Measurements from ENCODE around the gene ATPAF1.

ATPAF1 gene

DNA sequence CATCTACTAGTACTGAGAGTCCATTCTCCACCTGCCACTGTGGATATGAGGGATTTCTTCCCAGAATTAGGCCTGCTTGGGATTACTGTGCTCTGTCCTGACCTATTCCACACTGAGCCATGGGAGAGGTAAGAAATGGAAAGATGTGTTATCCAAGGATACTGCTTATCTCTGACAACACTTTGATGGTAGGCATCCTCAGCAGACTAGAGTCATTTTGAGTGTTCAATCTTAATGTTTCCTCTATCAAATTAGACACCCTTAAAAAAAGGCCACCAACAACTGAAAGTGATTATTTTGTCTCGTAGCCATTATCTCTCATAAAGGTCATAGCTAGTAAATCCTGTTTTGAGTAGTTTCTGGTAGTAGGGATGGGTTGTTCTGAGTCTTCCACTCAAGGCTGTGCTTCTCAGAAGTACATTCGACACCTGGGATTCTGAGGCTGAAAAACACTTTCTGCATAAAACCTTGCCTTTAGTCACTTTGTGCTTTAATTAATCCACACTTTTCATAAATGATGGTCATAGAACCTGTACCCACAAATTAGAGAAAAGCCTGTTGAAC is 8.8 kb downstream of the ATPAF1 start:
- Histone ChIP-seq H3F3A (ENCODE audit: control insufficient read depth, insufficient read depth) (no peaks in the 10 kb centered on the region), H3K4me3 (ENCODE audit: low read length) (no peak overlapping the region), H3K36me3 (ENCODE audit: control insufficient read depth, low read length) (peaks cover 45% of the 10 kb centered on the region), H4K20me1 (ENCODE audit: control insufficient read depth, insufficient read depth, low read depth, low read length) (no peaks in the 10 kb centered on the region), H3K4me1 (ENCODE audit: control insufficient read depth, low read length) (no peaks in the 10 kb centered on the region), H3K9me3 (ENCODE audit: control insufficient read depth, insufficient read depth, low read length) (no peaks in the 10 kb centered on the region), H3K27ac (ENCODE audit: low read depth, low read length) (no peak overlapping the region), H3K79me2 (ENCODE audit: control insufficient read depth, low read length) (no peaks in the 10 kb centered on the region), H3K9me2 (replicated peaks; ENCODE audit: control insufficient read depth, low read length) (no peaks in the 10 kb centered on the region), H3K27me3 (ENCODE audit: control insufficient read depth, low read length) (no peaks in the 10 kb centered on the region), H3K4me2 (ENCODE audit: low read length) (no peak overlapping the region)
- TF ChIP-seq EZH2phosphoT487 (IDR thresholded peaks at IDR 0.05; ENCODE audit: borderline replicate concordance, low read length), result no peak
- TF ChIP-seq, protein P1, sequence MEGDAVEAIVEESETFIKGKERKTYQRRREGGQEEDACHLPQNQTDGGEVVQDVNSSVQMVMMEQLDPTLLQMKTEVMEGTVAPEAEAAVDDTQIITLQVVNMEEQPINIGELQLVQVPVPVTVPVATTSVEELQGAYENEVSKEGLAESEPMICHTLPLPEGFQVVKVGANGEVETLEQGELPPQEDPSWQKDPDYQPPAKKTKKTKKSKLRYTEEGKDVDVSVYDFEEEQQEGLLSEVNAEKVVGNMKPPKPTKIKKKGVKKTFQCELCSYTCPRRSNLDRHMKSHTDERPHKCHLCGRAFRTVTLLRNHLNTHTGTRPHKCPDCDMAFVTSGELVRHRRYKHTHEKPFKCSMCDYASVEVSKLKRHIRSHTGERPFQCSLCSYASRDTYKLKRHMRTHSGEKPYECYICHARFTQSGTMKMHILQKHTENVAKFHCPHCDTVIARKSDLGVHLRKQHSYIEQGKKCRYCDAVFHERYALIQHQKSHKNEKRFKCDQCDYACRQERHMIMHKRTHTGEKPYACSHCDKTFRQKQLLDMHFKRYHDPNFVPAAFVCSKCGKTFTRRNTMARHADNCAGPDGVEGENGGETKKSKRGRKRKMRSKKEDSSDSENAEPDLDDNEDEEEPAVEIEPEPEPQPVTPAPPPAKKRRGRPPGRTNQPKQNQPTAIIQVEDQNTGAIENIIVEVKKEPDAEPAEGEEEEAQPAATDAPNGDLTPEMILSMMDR (IDR thresholded peaks at IDR 0.05; ENCODE audit: low read depth, low read length, poor library complexity, severe bottlenecking), result no peak

GRCh38 chr1:46657775-46658174 is 10.4 kb downstream of the ATPAF1 start:
- Histone ChIP-seq H3K4me3 (ENCODE audit: low read length) (no peak overlapping the region), H3K4me1 (ENCODE audit: control insufficient read depth, low read length) (no peaks in the 10 kb centered on the region), H4K20me1 (ENCODE audit: control insufficient read depth, insufficient read depth, low read depth, low read length) (no peaks in the 10 kb centered on the region), H3K9me3 (ENCODE audit: control insufficient read depth, insufficient read depth, low read length) (no peaks in the 10 kb centered on the region), H3F3A (ENCODE audit: control insufficient read depth, insufficient read depth) (no peaks in the 10 kb centered on the region), H3K36me3 (ENCODE audit: control insufficient read depth, low read length) (peaks cover 44% of the 10 kb centered on the region), H3K27ac (ENCODE audit: low read depth, low read length) (no peak overlapping the region), H3K9me2 (replicated peaks; ENCODE audit: control insufficient read depth, low read length) (no peaks in the 10 kb centered on the region), H3K4me2 (ENCODE audit: low read length) (no peak overlapping the region), H3K27me3 (ENCODE audit: control insufficient read depth, low read length) (no peaks in the 10 kb centered on the region), H3K79me2 (ENCODE audit: control insufficient read depth, low read length) (no peaks in the 10 kb centered on the region)
- TF ChIP-seq EZH2phosphoT487 (IDR thresholded peaks at IDR 0.05; ENCODE audit: borderline replicate concordance, low read length), result no peak
- TF ChIP-seq, protein P1 (IDR thresholded peaks at IDR 0.05; ENCODE audit: low read depth, low read length, poor library complexity, severe bottlenecking), result no peak

DNA sequence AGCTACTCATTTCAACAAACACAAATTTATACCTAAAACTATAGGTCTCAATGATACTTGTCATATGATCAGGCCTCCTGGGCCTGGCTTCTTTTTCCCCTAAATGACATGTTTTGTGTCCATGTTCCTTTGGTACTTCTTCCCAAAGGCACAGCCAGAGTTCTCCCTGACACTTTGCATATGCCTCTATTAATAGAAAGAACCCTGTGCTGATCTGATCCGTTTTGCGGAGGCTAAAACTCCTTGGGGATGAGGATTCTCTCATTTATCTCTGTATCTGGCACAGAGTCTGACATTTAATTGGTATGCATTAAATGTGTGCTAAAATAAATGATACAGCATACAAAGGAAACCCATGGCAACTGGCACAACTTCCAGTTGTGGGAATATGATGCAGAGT is 11.5 kb downstream of the ATPAF1 start:
- Histone ChIP-seq H3K36me3 (ENCODE audit: control insufficient read depth, low read length) (peaks cover 50% of the 10 kb centered on the region), H3K9me3 (ENCODE audit: control insufficient read depth, insufficient read depth, low read length) (no peaks in the 10 kb centered on the region), H3K4me3 (ENCODE audit: low read length) (no peak overlapping the region), H3K4me2 (ENCODE audit: low read length) (no peak overlapping the region), H3K27ac (ENCODE audit: low read depth, low read length) (no peak overlapping the region), H3K79me2 (ENCODE audit: control insufficient read depth, low read length) (no peaks in the 10 kb centered on the region), H3K9me2 (replicated peaks; ENCODE audit: control insufficient read depth, low read length) (no peaks in the 10 kb centered on the region), H3K27me3 (ENCODE audit: control insufficient read depth, low read length) (no peaks in the 10 kb centered on the region), H4K20me1 (ENCODE audit: control insufficient read depth, insufficient read depth, low read depth, low read length) (no peaks in the 10 kb centered on the region), H3K4me1 (ENCODE audit: control insufficient read depth, low read length) (no peaks in the 10 kb centered on the region), H3F3A (ENCODE audit: control insufficient read depth, insufficient read depth) (no peaks in the 10 kb centered on the region)
- TF ChIP-seq EZH2phosphoT487 (IDR thresholded peaks at IDR 0.05; ENCODE audit: borderline replicate concordance, low read length), result no peak
- TF ChIP-seq, protein P1 (IDR thresholded peaks at IDR 0.05; ENCODE audit: low read depth, low read length, poor library complexity, severe bottlenecking), result no peak
